ENCODE data around the gene LBP. TPM values are rescaled to one million over a fixed set of nuclear protein-coding genes. Genes with fewer than 3 reads are reported as not detected.
"Not testable (repeated sequence)": the region's sequence is repeated elsewhere in the genome, so short reads cannot be mapped to it uniquely, and the experiment has no call there.

Gene LBP
- total and polyA plus RNA-seq, 7 donors, result 0.49 to 1.9 TPM; not detected in 5

- peaks cover 0 to 3% (median 0%) of the 10 kb centered on the region in 4 donors for H3K9me3 ChIP-seq
- H3K36me3 ChIP-seq, result no peaks in the 10 kb centered on the region
- H3K27me3 ChIP-seq, result no peaks in the 10 kb centered on the region
- TF ChIP-seq EP300 (IDR thresholded peaks at IDR 0.05) (no peak), CTCF (IDR thresholded peaks at IDR 0.05) (no peak), POLR2A (IDR thresholded peaks at IDR 0.05) (no peak), POLR2AphosphoS5 (IDR thresholded peaks at IDR 0.05) (no peak)
- DNase-seq, result no peak
- no peak overlapping the region for H3K4me3 ChIP-seq
- no peak overlapping the region for H3K27ac ChIP-seq
- intact Hi-C loops (cut with DNase I), result no loop called here
- H3K4me1 ChIP-seq, result no peaks in the 10 kb centered on the region
These were observed 57.7 kb downstream of the LBP start for GRCh38 chr20:38404016-38404415.

GRCh38 chr20:38405132-38405531 is 58.9 kb downstream of the LBP start:
- Histone ChIP-seq H3K27ac (no peak overlapping the region), H3K27me3 (no peaks in the 10 kb centered on the region), H3K4me3 (no peak overlapping the region), H3K9me3 (peaks cover 0 to 3% (median 0%) of the 10 kb centered on the region in 4 donors), H3K4me1 (no peaks in the 10 kb centered on the region), H3K36me3 (no peaks in the 10 kb centered on the region)
- TF ChIP-seq EP300 (IDR thresholded peaks at IDR 0.05) (no peak), POLR2AphosphoS5 (IDR thresholded peaks at IDR 0.05) (no peak), CTCF (IDR thresholded peaks at IDR 0.05) (no peak), POLR2A (IDR thresholded peaks at IDR 0.05) (no peak)
- no peak for DNase-seq
- intact Hi-C loops (cut with DNase I), result no loop called here
- WGBS, 2 donors, result 84 to 91% methylated on average over 2 of the region's 2 CpGs

GRCh38 chr20:38406476-38406875 is 60.2 kb downstream of the LBP start:
- WGBS, 2 donors, result 93 to 94% methylated on average over 5 of the region's 5 CpGs

GRCh38 chr20:38407321-38407720 is 61.0 kb downstream of the LBP start:
- no peaks in the 10 kb centered on the region for H3K4me1 ChIP-seq
- H3K27me3 ChIP-seq, result no peaks in the 10 kb centered on the region
- peaks cover 0 to 4% (median 0%) of the 10 kb centered on the region in 4 donors for H3K36me3 ChIP-seq
- no peak overlapping the region for H3K27ac ChIP-seq
- no peak overlapping the region for H3K4me3 ChIP-seq
- no peak for DNase-seq
- peaks cover 0 to 3% (median 0%) of the 10 kb centered on the region in 4 donors for H3K9me3 ChIP-seq
- 97% methylated on average over 29 of the region's 29 CpGs for WGBS, 2 donors
- intact Hi-C loops (cut with DNase I), result no loop called here
- TF ChIP-seq POLR2A (IDR thresholded peaks at IDR 0.05) (no peak), EP300 (IDR thresholded peaks at IDR 0.05) (no peak), POLR2AphosphoS5 (IDR thresholded peaks at IDR 0.05) (no peak), CTCF (IDR thresholded peaks at IDR 0.05) (no peak)

More at GRCh38 chr20:38406476-38406875, 60.2 kb downstream of the LBP start:
- Histone ChIP-seq H3K36me3 (no peaks in the 10 kb centered on the region), H3K4me3 (no peak overlapping the region), H3K9me3 (peaks cover 0 to 3% (median 0%) of the 10 kb centered on the region in 4 donors), H3K27me3 (no peaks in the 10 kb centered on the region), H3K4me1 (no peaks in the 10 kb centered on the region), H3K27ac (no peak overlapping the region)
- intact Hi-C loops (cut with DNase I), result no loop called here
- TF ChIP-seq CTCF (IDR thresholded peaks at IDR 0.05) (no peak), EP300 (IDR thresholded peaks at IDR 0.05) (no peak), POLR2AphosphoS5 (IDR thresholded peaks at IDR 0.05) (no peak), POLR2A (IDR thresholded peaks at IDR 0.05) (no peak)
- DNase-seq, result no peak

GRCh38 chr20:38407822-38408221 is 61.5 kb downstream of the LBP start:
- H3K36me3 ChIP-seq; H3K4me3 ChIP-seq; H3K27ac ChIP-seq; H3K4me1 ChIP-seq; intact Hi-C loops (cut with DNase I); H3K27me3 ChIP-seq; DNase-seq; H3K9me3 ChIP-seq: not testable (repeated sequence)
- WGBS, 2 donors, result 89 to 90% methylated on average over 7 of the region's 9 CpGs

Measured in sigmoid colon (tissue), 7 donors.